Measurements from ENCODE around the gene ANGPTL8.

Gene ANGPTL8

GRCh38 chr19:11204076-11204602, 35.3 kb upstream of the ANGPTL8 start:
- no peak for DNase-seq

GRCh38 chr19:11204943-11205349, 34.5 kb upstream of the ANGPTL8 start:
- peak; percentile 22 for DNase-seq

GRCh38 chr19:11205939-11206570, 33.4 kb upstream of the ANGPTL8 start:
- DNase-seq: no peak

- DNase-seq: no peak
These were observed 30.6 kb upstream of the ANGPTL8 start for GRCh38 chr19:11208561-11209471.

GRCh38 chr19:11209839-11210655, 29.4 kb upstream of the ANGPTL8 start:
- DNase-seq: no peak

- no peak for DNase-seq
These were observed 28.8 kb upstream of the ANGPTL8 start for GRCh38 chr19:11210656-11210928.

- no peak for DNase-seq
These were observed 25.0 kb upstream of the ANGPTL8 start for GRCh38 chr19:11214387-11214786.

- DNase-seq: no peak
These were observed 18.3 kb upstream of the ANGPTL8 start for GRCh38 chr19:11221082-11221598.

GRCh38 chr19:11223200-11223599, 16.2 kb upstream of the ANGPTL8 start:
- DNase-seq: no peak

GRCh38 chr19:11224429-11224828, 15.0 kb upstream of the ANGPTL8 start:
- no peak for DNase-seq

GRCh38 chr19:11225172-11225571, 14.2 kb upstream of the ANGPTL8 start:
- no peak for DNase-seq

GRCh38 chr19:11225815-11226214, 13.6 kb upstream of the ANGPTL8 start:
- DNase-seq: no peak

- no peak for DNase-seq
These were observed 12.7 kb upstream of the ANGPTL8 start for GRCh38 chr19:11226716-11227166.

- no peak for DNase-seq
These were observed 12.1 kb upstream of the ANGPTL8 start for GRCh38 chr19:11227195-11227886.

- DNase-seq: no peak
These were observed 8.6 kb upstream of the ANGPTL8 start for GRCh38 chr19:11230621-11231386.

GRCh38 chr19:11232555-11232954, 6.9 kb upstream of the ANGPTL8 start:
- DNase-seq: no peak

- DNase-seq: no peak
These were observed 6.3 kb upstream of the ANGPTL8 start for GRCh38 chr19:11233073-11233472.

GRCh38 chr19:11234486-11235075, 4.8 kb upstream of the ANGPTL8 start:
- no peak for DNase-seq

- DNase-seq: no peak
These were observed 2.8 kb upstream of the ANGPTL8 start for GRCh38 chr19:11236324-11237301.

GRCh38 chr19:11237321-11237720, 2.1 kb upstream of the ANGPTL8 start:
- DNase-seq: no peak
